Astrocyte (in vitro differentiated cells and primary cell): ENCODE results near the gene SHQ1. TPM values are rescaled to one million over a fixed set of nuclear protein-coding genes. Genes with fewer than 3 reads are reported as not detected.

ENCODE experiments used
- DNase-seq: peaks from one replicate; pipeline ENCODE4 v3.0.0-alpha.2; 2010; ENCODE audit warnings: low read depth
- FAIRE-seq: peaks from 2 replicates; lab custom pipeline; 2011; peaks lifted over from hg19 to GRCh38; lab: Jason Lieb, UNC
- H2AFZ ChIP-seq: 2 replicates; pipeline ENCODE4 v1.6.0; 2012; ENCODE audit warnings: low read depth, low read length, inconsistent platforms
- H3K27ac ChIP-seq: 2 replicates; pipeline ENCODE4 v1.5.1; 2011; ENCODE audit warnings: low read depth, low read length, inconsistent platforms
- H3K27me3 ChIP-seq: 2 replicates; pipeline ENCODE4 v1.6.0; 2011; ENCODE audit warnings: low read length, inconsistent platforms; ENCODE audit not compliant: insufficient read depth
- H3K36me3 ChIP-seq: 2 replicates; pipeline ENCODE4 v1.5.1; 2011; ENCODE audit warnings: low read length, inconsistent platforms; ENCODE audit not compliant: insufficient read depth
- H3K4me1 ChIP-seq: 2 replicates; pipeline ENCODE4 v1.5.1; 2011; ENCODE audit warnings: low read length, inconsistent platforms; ENCODE audit not compliant: insufficient read depth
- H3K4me2 ChIP-seq: 2 replicates; pipeline ENCODE4 v1.6.0; 2012; ENCODE audit warnings: low read length, inconsistent platforms
- H3K4me3 ChIP-seq: 2 replicates; pipeline ENCODE4 v1.5.1; 2011; ENCODE audit warnings: low read depth, mild to moderate bottlenecking, low read length, inconsistent platforms; ENCODE audit not compliant: insufficient read depth
- H3K79me2 ChIP-seq: 2 replicates; pipeline ENCODE4 v1.6.0; 2012; ENCODE audit warnings: mild to moderate bottlenecking, low read length, inconsistent platforms; ENCODE audit not compliant: insufficient read depth
- H3K9ac ChIP-seq: 2 replicates; pipeline ENCODE4 v1.6.0; 2012; ENCODE audit warnings: mild to moderate bottlenecking, low read length, inconsistent platforms
- H3K9me3 ChIP-seq: 2 replicates; pipeline ENCODE4 v1.5.1; 2012; ENCODE audit warnings: low read depth, mild to moderate bottlenecking, low read length, inconsistent platforms; ENCODE audit not compliant: insufficient read depth
- H4K20me1 ChIP-seq: 2 replicates; pipeline ENCODE4 v1.6.0; 2012; ENCODE audit warnings: low read length, inconsistent platforms; ENCODE audit not compliant: insufficient read depth
- H3K27ac Mint-ChIP-seq: one replicate; pipeline ENCODE4 v1.8.0; 2021; ENCODE audit warnings: mild to moderate bottlenecking, mixed read lengths; ENCODE audit not compliant: unreplicated experiment
- H3K27me3 Mint-ChIP-seq: one replicate; pipeline ENCODE4 v1.8.0; 2021; ENCODE audit warnings: low read depth, mixed read lengths; ENCODE audit not compliant: unreplicated experiment
- H3K36me3 Mint-ChIP-seq: one replicate; pipeline ENCODE4 v1.8.0; 2021; ENCODE audit warnings: low read depth, mixed read lengths; ENCODE audit not compliant: unreplicated experiment
- H3K4me1 Mint-ChIP-seq: one replicate; pipeline ENCODE4 v1.8.0; 2021; ENCODE audit warnings: low read depth, mixed read lengths; ENCODE audit not compliant: unreplicated experiment
- H3K4me3 Mint-ChIP-seq: one replicate; pipeline ENCODE4 v1.8.0; 2021; ENCODE audit warnings: mild to moderate bottlenecking, moderate library complexity, mixed read lengths; ENCODE audit not compliant: unreplicated experiment
- H3K9me3 Mint-ChIP-seq: one replicate; pipeline ENCODE4 v1.8.0; 2021; ENCODE audit warnings: mild to moderate bottlenecking, mixed read lengths; ENCODE audit not compliant: unreplicated experiment
- EZH2 ChIP-seq: IDR thresholded peaks from 2 replicates; pipeline ENCODE4 v1.6.1; 2012; ENCODE audit warnings: mild to moderate bottlenecking, low read length, inconsistent platforms; ENCODE audit not compliant: insufficient read depth
- total RNA-seq: library from RNA; stranded (reverse); gene quantifications from 2 replicates; pipeline ENCODE4 v1.2.1, GENCODE V29; 2021
- TF ChIP-seq, protein P1 (sequence below): IDR thresholded peaks from 2 replicates; pipeline ENCODE4 v1.5.1; 2011; ENCODE audit warnings: low read depth, mild to moderate bottlenecking, inconsistent platforms, low read length, moderate library complexity; ENCODE audit not compliant: insufficient read depth

SHQ1 gene
- total RNA-seq, 1 donor from 2014 or later = 28.4 TPM

DNA sequence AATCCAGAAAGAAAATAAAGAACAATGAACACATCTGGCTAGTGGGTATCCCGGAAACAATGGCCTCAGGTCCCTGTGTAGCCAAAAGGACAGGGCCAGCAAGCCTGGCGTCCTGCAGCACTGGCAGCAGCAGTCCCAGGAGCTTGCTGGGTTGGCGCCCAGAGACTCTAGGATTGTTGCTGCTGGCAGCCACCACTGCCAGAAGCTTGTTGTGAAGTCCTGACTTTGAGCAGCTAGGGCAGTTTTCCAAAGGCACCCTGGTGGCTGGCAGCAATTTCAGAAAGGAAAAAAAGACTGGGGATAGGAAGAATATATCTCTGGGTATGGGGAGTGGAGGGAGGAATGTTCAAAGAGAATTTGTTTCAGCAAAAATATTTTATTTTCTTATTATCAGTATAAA, 11.3 kb downstream of the SHQ1 start:
- H3K79me2 ChIP-seq = no peaks in the 10 kb centered on the region
- H3K27ac Mint-ChIP-seq = no peak overlapping the region

DNA sequence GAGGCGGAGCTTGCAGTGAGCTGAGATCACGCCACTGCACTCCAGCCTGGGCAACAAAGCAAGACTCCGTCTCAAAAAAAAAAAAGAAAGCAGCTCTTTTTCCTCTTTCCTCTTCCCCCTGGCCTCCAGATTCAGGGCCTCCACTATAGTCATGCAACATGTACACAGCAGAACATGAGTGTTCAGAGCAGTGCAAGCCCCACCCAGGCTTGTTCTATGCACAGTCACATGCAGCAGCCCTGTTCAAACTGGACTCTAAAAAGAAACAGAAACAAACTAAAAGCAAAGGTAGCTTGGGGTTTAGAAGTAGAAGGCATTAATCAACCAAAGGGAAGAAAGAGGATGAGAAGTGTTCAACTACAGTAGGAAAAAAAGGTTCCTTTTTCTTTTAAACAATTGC, 11.8 kb downstream of the SHQ1 start:
- DNase-seq = no peak
- no peak for FAIRE-seq
- Mint-ChIP-seq H3K9me3 (no peaks in the 10 kb centered on the region), H3K27ac (no peak overlapping the region), H3K4me1 (no peaks in the 10 kb centered on the region), H3K27me3 (no peaks in the 10 kb centered on the region), H3K36me3 (peaks cover 16% of the 10 kb centered on the region), H3K4me3 (no peak overlapping the region)
- Histone ChIP-seq H3K4me1 (no peaks in the 10 kb centered on the region), H3K4me2 (no peak overlapping the region), H3K36me3 (peaks cover 11% of the 10 kb centered on the region), H3K27me3 (no peaks in the 10 kb centered on the region), H2AFZ (no peak overlapping the region), H3K79me2 (no peaks in the 10 kb centered on the region), H3K4me3 (no peak overlapping the region), H3K9ac (no peak overlapping the region), H3K27ac (no peak overlapping the region), H4K20me1 (peaks cover 12% of the 10 kb centered on the region), H3K9me3 (no peaks in the 10 kb centered on the region)
- TF ChIP-seq, protein P1, sequence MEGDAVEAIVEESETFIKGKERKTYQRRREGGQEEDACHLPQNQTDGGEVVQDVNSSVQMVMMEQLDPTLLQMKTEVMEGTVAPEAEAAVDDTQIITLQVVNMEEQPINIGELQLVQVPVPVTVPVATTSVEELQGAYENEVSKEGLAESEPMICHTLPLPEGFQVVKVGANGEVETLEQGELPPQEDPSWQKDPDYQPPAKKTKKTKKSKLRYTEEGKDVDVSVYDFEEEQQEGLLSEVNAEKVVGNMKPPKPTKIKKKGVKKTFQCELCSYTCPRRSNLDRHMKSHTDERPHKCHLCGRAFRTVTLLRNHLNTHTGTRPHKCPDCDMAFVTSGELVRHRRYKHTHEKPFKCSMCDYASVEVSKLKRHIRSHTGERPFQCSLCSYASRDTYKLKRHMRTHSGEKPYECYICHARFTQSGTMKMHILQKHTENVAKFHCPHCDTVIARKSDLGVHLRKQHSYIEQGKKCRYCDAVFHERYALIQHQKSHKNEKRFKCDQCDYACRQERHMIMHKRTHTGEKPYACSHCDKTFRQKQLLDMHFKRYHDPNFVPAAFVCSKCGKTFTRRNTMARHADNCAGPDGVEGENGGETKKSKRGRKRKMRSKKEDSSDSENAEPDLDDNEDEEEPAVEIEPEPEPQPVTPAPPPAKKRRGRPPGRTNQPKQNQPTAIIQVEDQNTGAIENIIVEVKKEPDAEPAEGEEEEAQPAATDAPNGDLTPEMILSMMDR = no peak
- no peak for TF ChIP-seq EZH2

More for the DNA sequence above, 11.3 kb downstream of the SHQ1 start:
- no peaks in the 10 kb centered on the region for H3K4me1 ChIP-seq
- H2AFZ ChIP-seq = no peak overlapping the region
- H3K36me3 Mint-ChIP-seq = peaks cover 19% of the 10 kb centered on the region
- no peaks in the 10 kb centered on the region for H3K27me3 ChIP-seq
- H3K4me3 Mint-ChIP-seq = peak overlapping the region; percentile 31
- H3K4me2 ChIP-seq = no peak overlapping the region
- H3K36me3 ChIP-seq = peaks cover 14% of the 10 kb centered on the region
- DNase-seq = no peak
- no peaks in the 10 kb centered on the region for H3K27me3 Mint-ChIP-seq
- H4K20me1 ChIP-seq = peaks cover 12% of the 10 kb centered on the region
- H3K4me3 ChIP-seq = no peak overlapping the region
- no peak overlapping the region for H3K27ac ChIP-seq
- no peak for FAIRE-seq
- H3K4me1 Mint-ChIP-seq = no peaks in the 10 kb centered on the region
- TF ChIP-seq, protein P1 = no peak
- no peak for TF ChIP-seq EZH2
- H3K9me3 Mint-ChIP-seq = no peaks in the 10 kb centered on the region
- H3K9me3 ChIP-seq = no peaks in the 10 kb centered on the region
- H3K9ac ChIP-seq = no peak overlapping the region

DNA sequence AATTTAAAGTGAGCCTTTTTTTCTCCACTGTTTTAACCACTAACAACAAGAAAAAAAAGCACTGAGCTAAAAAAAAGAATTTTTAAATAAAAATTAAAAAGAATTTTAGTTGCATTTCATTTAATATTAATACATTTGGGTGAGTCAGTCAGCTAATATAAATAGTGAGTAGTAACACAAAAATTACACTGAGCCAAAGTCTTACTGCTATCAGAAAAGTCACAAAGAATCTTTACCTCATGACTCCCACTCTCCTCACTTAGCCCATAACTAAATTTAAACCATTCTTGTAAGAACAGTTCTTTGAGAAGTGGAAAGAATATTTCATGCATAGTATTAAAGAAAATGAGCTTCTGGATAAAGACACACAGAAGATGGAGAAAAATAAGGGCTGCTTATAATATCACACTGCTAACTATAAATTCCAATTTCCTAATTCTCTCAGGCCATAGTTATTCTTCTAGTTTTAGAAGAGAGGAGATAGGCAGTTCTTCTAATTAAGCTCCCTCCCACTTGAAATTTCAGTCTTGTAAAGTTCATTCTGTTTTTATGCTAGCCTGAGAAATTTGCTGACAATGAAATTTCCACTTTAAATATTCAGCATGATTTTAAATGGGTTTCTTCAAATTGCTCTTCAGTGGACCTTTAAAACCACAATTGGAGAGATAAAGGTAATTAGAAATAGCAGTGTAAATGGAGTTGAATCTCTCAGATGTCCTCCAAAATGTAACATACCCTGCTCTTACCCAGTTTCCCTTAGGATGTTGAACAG, 17.6 kb downstream of the SHQ1 start:
- Histone ChIP-seq H3K4me2 (peak overlapping the region; percentile 43), H3K79me2 (peaks cover 4% of the 10 kb centered on the region), H2AFZ (no peak overlapping the region), H4K20me1 (peaks cover 6% of the 10 kb centered on the region), H3K9ac (peak overlapping the region; percentile 32), H3K27me3 (no peaks in the 10 kb centered on the region), H3K4me1 (peaks cover 9% of the 10 kb centered on the region), H3K27ac (peak overlapping the region; percentile 58), H3K36me3 (peaks cover 4% of the 10 kb centered on the region), H3K4me3 (no peak overlapping the region), H3K9me3 (no peaks in the 10 kb centered on the region)
- no peaks in the 10 kb centered on the region for H3K27me3 Mint-ChIP-seq
- H3K4me3 Mint-ChIP-seq = no peak overlapping the region
- FAIRE-seq (no peak), DNase-seq (peak; percentile 62)
- H3K27ac Mint-ChIP-seq = no peak overlapping the region
- TF ChIP-seq, protein P1 = no peak
- TF ChIP-seq EZH2 = no peak
- peaks cover 6% of the 10 kb centered on the region for H3K4me1 Mint-ChIP-seq
- peaks cover 13% of the 10 kb centered on the region for H3K36me3 Mint-ChIP-seq
- H3K9me3 Mint-ChIP-seq = no peaks in the 10 kb centered on the region
